D721Med (cell line): ENCODE data around the gene CERS6.

Experiments used
- DNase-seq: peaks from one replicate; pipeline ENCODE4 v3.0.0; 2011; ENCODE audit warnings: low spot score; ENCODE audit not compliant: insufficient read length
- FAIRE-seq: peaks from 2 replicates; lab custom pipeline; 2011; peaks lifted over from hg19 to GRCh38; lab: Jason Lieb, UNC
- TF ChIP-seq, protein P1 (sequence below): IDR thresholded peaks from 2 replicates; pipeline ENCODE4 v1.5.1; 2012; ENCODE audit warnings: mild to moderate bottlenecking, control low read depth; ENCODE audit not compliant: insufficient read depth; ENCODE audit errors: missing control alignments

CERS6 gene

DNA sequence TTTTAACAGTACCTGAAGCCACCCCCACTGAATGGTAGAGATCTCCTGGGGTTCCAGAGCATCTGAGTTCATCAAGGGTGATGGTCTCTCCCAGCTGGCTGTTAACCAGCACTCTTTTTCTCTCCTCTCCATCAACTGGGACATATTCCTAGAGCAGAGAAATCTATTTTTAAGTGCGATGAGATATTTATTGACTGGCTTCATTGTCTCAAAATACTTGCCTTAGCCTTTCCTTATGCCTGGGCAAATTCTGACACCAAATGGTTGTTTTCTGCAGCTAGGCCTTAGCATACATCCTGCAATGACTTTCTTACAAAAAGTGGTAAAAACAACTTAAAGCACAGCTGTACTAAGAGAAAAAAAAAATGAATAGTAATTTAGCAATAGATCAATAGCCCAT, 365.9 kb downstream of the CERS6 start:
- FAIRE-seq (no peak), DNase-seq (no peak)
- TF ChIP-seq, protein P1, sequence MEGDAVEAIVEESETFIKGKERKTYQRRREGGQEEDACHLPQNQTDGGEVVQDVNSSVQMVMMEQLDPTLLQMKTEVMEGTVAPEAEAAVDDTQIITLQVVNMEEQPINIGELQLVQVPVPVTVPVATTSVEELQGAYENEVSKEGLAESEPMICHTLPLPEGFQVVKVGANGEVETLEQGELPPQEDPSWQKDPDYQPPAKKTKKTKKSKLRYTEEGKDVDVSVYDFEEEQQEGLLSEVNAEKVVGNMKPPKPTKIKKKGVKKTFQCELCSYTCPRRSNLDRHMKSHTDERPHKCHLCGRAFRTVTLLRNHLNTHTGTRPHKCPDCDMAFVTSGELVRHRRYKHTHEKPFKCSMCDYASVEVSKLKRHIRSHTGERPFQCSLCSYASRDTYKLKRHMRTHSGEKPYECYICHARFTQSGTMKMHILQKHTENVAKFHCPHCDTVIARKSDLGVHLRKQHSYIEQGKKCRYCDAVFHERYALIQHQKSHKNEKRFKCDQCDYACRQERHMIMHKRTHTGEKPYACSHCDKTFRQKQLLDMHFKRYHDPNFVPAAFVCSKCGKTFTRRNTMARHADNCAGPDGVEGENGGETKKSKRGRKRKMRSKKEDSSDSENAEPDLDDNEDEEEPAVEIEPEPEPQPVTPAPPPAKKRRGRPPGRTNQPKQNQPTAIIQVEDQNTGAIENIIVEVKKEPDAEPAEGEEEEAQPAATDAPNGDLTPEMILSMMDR = no peak
